ENCODE results near the gene CPNE7.
"Not testable (repeated sequence)": the region's sequence is repeated elsewhere in the genome, so short reads cannot be mapped to it uniquely, and the experiment has no call there.

Gene CPNE7

GRCh38 chr16:89569506-89570341 is 5.8 kb upstream of the CPNE7 start:
- no peak for DNase-seq

GRCh38 chr16:89570342-89570923 is 5.1 kb upstream of the CPNE7 start:
- DNase-seq: no peak

GRCh38 chr16:89570983-89571598 is 4.5 kb upstream of the CPNE7 start:
- not testable (repeated sequence) for DNase-seq

- no peak for DNase-seq
These were observed 3.9 kb upstream of the CPNE7 start for GRCh38 chr16:89571636-89572035.

- no peak for DNase-seq
These were observed 3.5 kb upstream of the CPNE7 start for GRCh38 chr16:89572073-89572484.

- DNase-seq: no peak
These were observed 2.9 kb upstream of the CPNE7 start for GRCh38 chr16:89572485-89573205.

- DNase-seq: no peak
These were observed 1.5 kb upstream of the CPNE7 start for GRCh38 chr16:89573826-89574680.

- DNase-seq: peak; percentile 66 to 71
These were observed 794 bp upstream of the CPNE7 start for GRCh38 chr16:89574681-89575246.

- DNase-seq: no peak
These were observed 846 bp downstream of the CPNE7 start for GRCh38 chr16:89576153-89577054.

GRCh38 chr16:89577055-89577759 is 1.6 kb downstream of the CPNE7 start:
- no peak for DNase-seq

GRCh38 chr16:89579351-89579750 is 3.8 kb downstream of the CPNE7 start:
- no peak for DNase-seq

GRCh38 chr16:89581045-89581695 is 5.6 kb downstream of the CPNE7 start:
- DNase-seq: no peak

- DNase-seq: no peak
These were observed 6.5 kb downstream of the CPNE7 start for GRCh38 chr16:89581861-89582563.

GRCh38 chr16:89582614-89583196 is 7.1 kb downstream of the CPNE7 start:
- DNase-seq: no peak

- DNase-seq: no peak
These were observed 7.8 kb downstream of the CPNE7 start for GRCh38 chr16:89583197-89583894.

GRCh38 chr16:89583895-89584644 is 8.5 kb downstream of the CPNE7 start:
- DNase-seq: no peak
